K562 (cell line): Measurements from ENCODE around the gene INPP1. TPM values are rescaled to one million over a fixed set of nuclear protein-coding genes. Genes with fewer than 3 reads are reported as not detected.

Experiments
- ATAC-seq: fragments of 200-7000 bp; cut with Tn5 transposase; 3 replicates; pipeline ENCODE4 v1.9.1; 2020; ENCODE audit warnings: moderate library complexity
- BruUV-seq: library from RNA; stranded (reverse); fragments of 400-500 nt; replicated peaks from 2 replicates; lab custom pipeline; 2021; lab: Mats Ljungman, UMichigan
- CTCF ChIA-PET: fragments of 300-600 bp; formaldehyde crosslinking; extraction: SDS; loops from one replicate; lab custom pipeline; 2021; ENCODE audit warnings: low intra/inter-chr PET ratio; lab: Yijun Ruan, JAX
- POLR2A ChIA-PET: fragments of 300-600, 350-650 bp; sonication (Branson Sonifier 250); formaldehyde crosslinking; extraction: SDS; loops from one replicate; lab custom pipeline; 2021; ENCODE audit warnings: antibody characterized with exemption, inconsistent platforms; lab: Yijun Ruan, JAX
- DNase-seq, 4 experiments: peaks; one replicate each; pipeline versions ENCODE4 v3.0.0 to v3.0.0-alpha.2; 2011 to 2018; ENCODE audit warnings: low spot score in 3 of 4, mixed read lengths in 3 of 4; ENCODE audit errors: extremely low read depth in 1 of 4
- FAIRE-seq: peaks from 2 replicates; lab custom pipeline; 2011; peaks lifted over from hg19 to GRCh38; lab: Jason Lieb, UNC
- H2AFZ ChIP-seq: 2 replicates; pipeline ENCODE4 v1.6.0; 2011; ENCODE audit warnings: low read depth, low read length, control low read depth, inconsistent platforms
- H3K27ac ChIP-seq: fragments of 200-600 bp; 3 replicates; pipeline ENCODE4 v1.8.0; 2011; ENCODE audit warnings: low read depth, mild to moderate bottlenecking, control low read depth, inconsistent platforms, low read length, moderate library complexity, mixed read lengths; ENCODE audit errors: extremely low read depth
- H3K27me3 ChIP-seq, 2 experiments: fragments of 300-600 bp in 1 of 2; 2 replicates in 1 of 2; 3 replicates in 1 of 2; pipeline versions ENCODE4 v1.6.0 to v1.8.0; 2011; ENCODE audit warnings: inconsistent platforms in 2 of 2, low read length in 2 of 2, mild to moderate bottlenecking in 1 of 2, mixed read lengths in 1 of 2, moderate library complexity in 1 of 2; ENCODE audit not compliant: control insufficient read depth in 2 of 2, insufficient read depth in 2 of 2
- H3K36me3 ChIP-seq: fragments of 300-600 bp; 3 replicates; pipeline ENCODE4 v1.8.0; 2011; ENCODE audit warnings: mild to moderate bottlenecking, low read length, inconsistent platforms; ENCODE audit not compliant: control insufficient read depth, insufficient read depth
- H3K4me1 ChIP-seq, 2 experiments: fragments of 200-600 bp in 1 of 2; replicated peaks in 1 of 2; 2 replicates in 1 of 2; 3 replicates in 1 of 2; pipeline versions ENCODE4 v1.5.1 to v1.8.0; 2011; ENCODE audit warnings: inconsistent platforms in 2 of 2, low read length in 2 of 2, mild to moderate bottlenecking in 1 of 2, mixed read lengths in 1 of 2, moderate library complexity in 1 of 2; ENCODE audit not compliant: control insufficient read depth in 2 of 2, insufficient read depth in 2 of 2
- H3K4me2 ChIP-seq: 2 replicates; pipeline ENCODE4 v1.6.1; 2011; ENCODE audit warnings: low read length, control low read depth, inconsistent platforms, mixed read lengths; ENCODE audit not compliant: insufficient read depth
- H3K4me3 ChIP-seq: fragments of 200-600 bp; sonication (generic), shearing (Covaris generic); 2 replicates; pipeline ENCODE4 v1.5.1; 2016; ENCODE audit warnings: control low read depth, inconsistent platforms
- H3K79me2 ChIP-seq: fragments of 200-600 bp; 3 replicates; pipeline ENCODE4 v1.8.0; 2011; ENCODE audit warnings: low read length, inconsistent platforms; ENCODE audit not compliant: control insufficient read depth, insufficient read depth
- H3K9ac ChIP-seq, 2 experiments: 2 replicates each; pipeline versions ENCODE4 v1.6.0 to v1.6.1; 2011; ENCODE audit warnings: low read depth in 2 of 2, low read length in 2 of 2, control low read depth in 1 of 2, inconsistent platforms in 1 of 2, mild to moderate bottlenecking in 1 of 2, mixed read lengths in 1 of 2; ENCODE audit not compliant: insufficient read depth in 1 of 2
- H3K9me1 ChIP-seq: one replicate; pipeline ENCODE4 v1.6.0; 2011; ENCODE audit warnings: inconsistent platforms, mild to moderate bottlenecking, low read length, moderate library complexity; ENCODE audit not compliant: control insufficient read depth, insufficient read depth
- H3K9me3 ChIP-seq: replicated peaks from 2 replicates; pipeline ENCODE4 v1.5.1; 2011; ENCODE audit warnings: low read depth, low read length, inconsistent platforms; ENCODE audit not compliant: control insufficient read depth, insufficient read depth
- H4K20me1 ChIP-seq: replicated peaks from 2 replicates; pipeline ENCODE4 v1.6.1; 2011; ENCODE audit warnings: low read length, inconsistent platforms, mixed read lengths; ENCODE audit not compliant: control insufficient read depth, insufficient read depth
- ATF7 ChIP-seq: fragments of 450-650 bp; IDR thresholded peaks from 2 replicates; pipeline ENCODE4 v1.7.1; 2014; ENCODE audit warnings: mild to moderate bottlenecking, moderate library complexity
- EZH2 ChIP-seq: IDR thresholded peaks from 2 replicates; pipeline ENCODE4 v1.6.1; 2012; ENCODE audit warnings: low read depth, mild to moderate bottlenecking, inconsistent platforms, low read length, borderline replicate concordance
- IRF9 ChIP-seq: fragments of 450-650 bp; IDR thresholded peaks from 2 replicates; pipeline ENCODE4 v1.6.1; 2016; ENCODE audit warnings: missing biosample characterization, missing genetic modification characterization
- MAFG ChIP-seq: fragments of 450-650 bp; conservative IDR thresholded peaks from 2 replicates; pipeline ENCODE4 v1.6.1; 2016; ENCODE audit warnings: missing genetic modification characterization, missing compliant biosample characterization
- SMARCA4 ChIP-seq: fragments of 450-650 bp; IDR thresholded peaks from 2 replicates; pipeline ENCODE4 v1.6.1; 2016
- TCF7 ChIP-seq: sonication (generic); IDR thresholded peaks from 2 replicates; pipeline ENCODE4 v1.6.1; 2016; ENCODE audit warnings: antibody characterized with exemption, borderline replicate concordance
- ZNF23 ChIP-seq: fragments of 250-450 bp; sonication (Bioruptor Pico); IDR thresholded peaks from 2 replicates; pipeline ENCODE4 v1.4.0; 2020; ENCODE audit warnings: mild to moderate bottlenecking
- ZNF354B ChIP-seq: fragments of 250-450 bp; sonication (Bioruptor Pico); IDR thresholded peaks from 2 replicates; pipeline ENCODE4 v1.4.0; 2020
- WGBS: fragments of 100-300 bp; shearing (Covaris generic); methylation state at CpG from one replicate; pipeline ENCODE4 v1.1.6; 2016; ENCODE audit warnings: low coverage, mixed read lengths; ENCODE audit not compliant: insufficient coverage; ENCODE audit errors: missing lambda C conversion rate; 5-methylcytosine and 5-hydroxymethylcytosine counted together
- in situ Hi-C: fragments of 300-500 bp; cut with MboI; formaldehyde crosslinking; loops from 4 replicates; pipeline ENCODE4 v1.15.0; 2018; ENCODE audit warnings: inconsistent platforms, mixed read lengths
- intact Hi-C: fragments of 100-400 bp; cut with micrococcal nuclease; formaldehyde crosslinking; loops from 2 replicates; pipeline ENCODE4 v1.14.2; 2022
- polyA plus RNA-seq, 8 experiments: library from polyadenylated mRNA; depleted of rRNA in 4 of 8; stranded (reverse) in 5 of 8; unstranded in 3 of 8; fragments of >200 nt; fragmentation: Nextera tagmentation in 2 of 8; fragmentation: Illumina TruSeq in 1 of 8; extraction: Ambion mirVana in 2 of 8; extraction: Trizol in 1 of 8; gene quantifications; 2 replicates each; pipeline versions ENCODE4 v1.2.1 to v1.2.3, GENCODE V29; 2011 to 2014; ENCODE audit warnings: inconsistent platforms in 1 of 8, missing spikeins in 1 of 8
- total RNA-seq, 7 experiments: library from RNA; depleted of rRNA in 6 of 7; stranded (reverse); fragments of >200 nt in 6 of 7; fragmentation: Illumina TruSeq in 2 of 7; extraction: Trizol in 2 of 7; gene quantifications; 2 replicates each; pipeline versions ENCODE4 v1.2.1 to v1.2.3, GENCODE V29; 2011 to 2021; ENCODE audit warnings: low replicate concordance in 1 of 7

Gene INPP1
- total and polyA plus RNA-seq, 9 of the 15 experiments (the other 6 are each of a cell fraction or from before 2014, with no cell fraction given): 3.7 to 11.8 (median 6.5) TPM

GRCh38 chr2:190302052-190302451 lies 41.3 kb upstream of the INPP1 start:
- no peaks in the 10 kb centered on the region for H3K9me1 ChIP-seq
- H3K27ac ChIP-seq: no peak overlapping the region
- H3K4me3 ChIP-seq: no peak overlapping the region
- no peak overlapping the region for H3K4me2 ChIP-seq
- TF ChIP-seq ZNF23 (CRISPR knock-in tag) (no peak), ZNF354B (CRISPR knock-in tag) (no peak), MAFG (tag) (no peak), SMARCA4 (no peak)
- H3K4me1 ChIP-seq: peaks cover 0 to 2% of the 10 kb centered on the region in 2 experiments; a peak in 2 of 5 replicates
- intact Hi-C loops (no loop called here), in situ Hi-C loops (loop anchor here (10.0 kb wide), 1 partner anchor 217 kb away; no protein-coding TSS in a partner anchor)
- H2AFZ ChIP-seq: no peak overlapping the region
- BruUV-seq: no TSS peak
- H3K27me3 ChIP-seq: no peaks in the 10 kb centered on the region
- CTCF ChIA-PET: no interaction called here
- WGBS: no CpG with 5 or more reads among the region's 1 CpG
- FAIRE-seq: no peak
- POLR2A ChIA-PET: interaction anchor here (0.5 to 0.6 kb wide), 2 partner anchors 508 to 562 kb away, joined by 3 read pairs; no protein-coding TSS in a partner anchor
- no peaks in the 10 kb centered on the region for H4K20me1 ChIP-seq
- peaks cover 21% of the 10 kb centered on the region; the same call in 2 of the 3 replicates for H3K36me3 ChIP-seq
- DNase-seq: no peak
- H3K9ac ChIP-seq: no peak overlapping the region
- peaks cover 2% of the 10 kb centered on the region; the same call in 1 of the 2 replicates for H3K9me3 ChIP-seq
- ATAC-seq: no peak
- peaks cover 14% of the 10 kb centered on the region; the same call in 1 of the 3 replicates for H3K79me2 ChIP-seq

GRCh38 chr2:190303647-190304046 lies 39.7 kb upstream of the INPP1 start:
- no peak overlapping the region for H3K27ac ChIP-seq
- no peak overlapping the region for H3K9ac ChIP-seq
- no peak for FAIRE-seq
- no peak overlapping the region for H2AFZ ChIP-seq
- no peaks in the 10 kb centered on the region for H4K20me1 ChIP-seq
- no peaks in the 10 kb centered on the region for H3K9me1 ChIP-seq
- no peak for ATAC-seq
- CTCF ChIA-PET: no interaction called here
- H3K4me2 ChIP-seq: no peak overlapping the region
- peaks cover 2% of the 10 kb centered on the region; the same call in 1 of the 2 replicates for H3K9me3 ChIP-seq
- H3K27me3 ChIP-seq: no peaks in the 10 kb centered on the region
- BruUV-seq: no TSS peak
- peaks cover 14% of the 10 kb centered on the region; the same call in 1 of the 3 replicates for H3K79me2 ChIP-seq
- POLR2A ChIA-PET: no interaction called here
- TF ChIP-seq EZH2 (no peak), IRF9 (tag) (no peak), ATF7 (peak; percentile 21; the same call in 1 of the 2 replicates), TCF7 (no peak)
- no peak for DNase-seq
- no peak overlapping the region for H3K4me3 ChIP-seq
- in situ Hi-C loops (loop anchor here (10.0 kb wide), 1 partner anchor 219 kb away; no protein-coding TSS in a partner anchor), intact Hi-C loops (no loop called here)
- peaks cover 0 to 2% of the 10 kb centered on the region in 2 experiments; a peak in 2 of 5 replicates for H3K4me1 ChIP-seq
- H3K36me3 ChIP-seq: peaks cover 27% of the 10 kb centered on the region; the same call in 2 of the 3 replicates
